HL-60 (cell line): Measurements from ENCODE around the gene C2CD4D.

ENCODE experiments used
- CTCF ChIP-seq: IDR thresholded peaks from one replicate; pipeline ENCODE4 v1.5.1; 2011; ENCODE audit warnings: low read length, control low read depth, inconsistent platforms; ENCODE audit not compliant: insufficient read depth
- GABPA ChIP-seq: IDR thresholded peaks from 2 replicates; pipeline ENCODE4 v1.6.1; 2012; ENCODE audit warnings: low read depth
- POLR2AphosphoS5 ChIP-seq: IDR thresholded peaks from 2 replicates; pipeline ENCODE4 v1.6.1; 2012; ENCODE audit warnings: low read depth

GRCh38 chr1:151798571-151798970, 41.0 kb downstream of the C2CD4D start:
- TF ChIP-seq CTCF = no peak
- no peak for TF ChIP-seq POLR2AphosphoS5
- TF ChIP-seq GABPA = no peak
